BLaER1 treated with 17β-estradiol and CSF1 and Interleukin-3, amounts not matched to agents 10 nM and 100 nM (cell line): Measurements from ENCODE around the gene CYTH1.

Experiments
- H3K27ac ChIP-seq, 11 experiments: shearing (Covaris generic); formaldehyde crosslinking; 2 replicates each; pipeline ENCODE4 v1.8.1; 2022
- H3K27me3 ChIP-seq, 11 experiments: shearing (Covaris generic); formaldehyde crosslinking; 2 replicates each; pipeline ENCODE4 v1.8.1; 2022
- H3K36me3 ChIP-seq, 11 experiments: shearing (Covaris generic); formaldehyde crosslinking; 2 replicates each; pipeline ENCODE4 v1.8.1; 2022
- H3K4me1 ChIP-seq, 10 experiments: shearing (Covaris generic); formaldehyde crosslinking; 2 replicates each; pipeline ENCODE4 v1.8.1; 2022
- H3K4me2 ChIP-seq, 11 experiments: shearing (Covaris generic); formaldehyde crosslinking; 2 replicates each; pipeline ENCODE4 v1.8.1; 2022
- H3K4me3 ChIP-seq, 10 experiments: shearing (Covaris generic); formaldehyde crosslinking; 2 replicates each; pipeline ENCODE4 v1.8.1; 2022
- H3K9ac ChIP-seq, 11 experiments: shearing (Covaris generic); formaldehyde crosslinking; 2 replicates each; pipeline ENCODE4 v1.8.1; 2022
- H3K9me3 ChIP-seq, 11 experiments: shearing (Covaris generic); formaldehyde crosslinking; replicated peaks in 1 of 11; 2 replicates each; pipeline ENCODE4 v1.8.1; 2022
- H4K20me1 ChIP-seq, 11 experiments: shearing (Covaris generic); formaldehyde crosslinking; 2 replicates each; pipeline ENCODE4 v1.8.1; 2022
- Cebpa-rat ChIP-seq, 11 experiments: shearing (Covaris generic); IDR thresholded peaks; 2 replicates each; pipeline ENCODE4 v1.8.1; 2022

The CYTH1 gene

DNA sequence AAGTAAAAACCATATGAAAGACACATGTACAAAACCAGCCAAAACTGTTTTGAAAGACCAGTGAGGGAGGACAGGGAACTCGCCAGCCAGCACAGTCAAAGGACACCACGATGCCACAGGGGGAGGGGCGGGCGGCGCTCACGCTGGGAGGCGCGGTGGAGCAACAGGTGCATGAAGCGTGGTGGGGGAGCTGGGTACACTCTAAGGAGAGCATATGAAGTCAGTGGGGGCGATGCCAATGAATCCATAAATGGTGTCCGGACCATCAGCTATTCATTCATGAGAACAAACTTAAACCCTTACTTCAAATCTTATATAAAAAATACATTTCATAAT lies 103.9 kb downstream of the CYTH1 start:
- H3K4me1 ChIP-seq, result peaks cover 0 to 17% (median 0%) of the 10 kb centered on the region in 10 experiments; a peak in 2 of 20 replicates
- no peak overlapping the region for H3K4me3 ChIP-seq
- H3K27ac ChIP-seq, result no peak overlapping the region
- H3K9ac ChIP-seq, result no peak overlapping the region
- H3K9me3 ChIP-seq, result no peaks in the 10 kb centered on the region
- no peak overlapping the region for H3K4me2 ChIP-seq
- H3K27me3 ChIP-seq, result no peaks in the 10 kb centered on the region
- peaks cover 0 to 88% (median 3%) of the 10 kb centered on the region in 11 experiments; a peak in 10 of 22 replicates for H4K20me1 ChIP-seq
- TF ChIP-seq Cebpa-rat (IDR thresholded peaks at IDR 0.05), result no peak
- peaks cover 84 to 100% (median 98%) of the 10 kb centered on the region in 11 experiments for H3K36me3 ChIP-seq

DNA sequence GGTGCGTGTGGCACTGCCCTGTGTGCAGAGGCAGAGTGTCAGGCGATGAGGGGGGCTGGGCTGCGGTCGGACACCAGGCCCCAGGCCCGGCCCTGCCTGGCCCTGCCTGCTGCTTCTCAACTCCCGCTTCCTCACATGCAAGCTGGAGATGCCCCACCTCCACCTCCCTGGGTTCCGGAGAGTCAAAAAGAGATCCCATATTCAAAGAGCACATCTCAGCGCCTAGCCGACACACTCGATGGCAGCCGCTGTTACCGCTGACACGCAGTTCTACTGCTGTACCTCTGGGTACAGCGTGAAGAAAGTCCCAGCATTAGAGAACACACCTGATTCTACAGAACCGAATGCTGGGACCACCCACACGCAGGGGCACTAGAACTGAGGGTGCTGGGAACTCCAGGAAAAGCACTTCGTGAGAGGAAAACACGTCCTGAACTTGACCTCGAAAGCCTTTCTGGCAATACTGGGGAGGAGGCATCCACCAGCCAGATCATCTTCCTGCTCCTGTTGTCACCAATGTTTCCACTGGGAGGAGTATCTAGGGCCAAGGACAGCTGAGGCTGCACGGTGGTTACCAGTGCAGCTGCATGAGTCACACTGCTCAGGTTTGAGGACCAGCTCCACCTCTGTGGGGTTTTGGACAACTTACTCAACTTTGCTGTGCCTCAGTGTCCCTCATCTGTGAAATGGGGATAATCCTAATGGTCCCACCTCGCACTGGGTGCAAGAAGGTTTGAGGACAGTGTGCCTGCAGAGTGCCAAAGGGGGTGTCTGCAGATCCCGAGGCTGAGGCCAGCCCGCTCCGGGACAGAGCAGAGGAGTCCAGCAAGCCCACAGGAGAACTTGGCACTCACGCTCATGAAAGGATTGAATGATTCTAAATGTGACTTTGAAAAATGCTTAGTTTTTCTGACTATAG lies 104.5 kb downstream of the CYTH1 start:
- no peak overlapping the region for H3K4me3 ChIP-seq
- no peak overlapping the region for H3K27ac ChIP-seq

DNA sequence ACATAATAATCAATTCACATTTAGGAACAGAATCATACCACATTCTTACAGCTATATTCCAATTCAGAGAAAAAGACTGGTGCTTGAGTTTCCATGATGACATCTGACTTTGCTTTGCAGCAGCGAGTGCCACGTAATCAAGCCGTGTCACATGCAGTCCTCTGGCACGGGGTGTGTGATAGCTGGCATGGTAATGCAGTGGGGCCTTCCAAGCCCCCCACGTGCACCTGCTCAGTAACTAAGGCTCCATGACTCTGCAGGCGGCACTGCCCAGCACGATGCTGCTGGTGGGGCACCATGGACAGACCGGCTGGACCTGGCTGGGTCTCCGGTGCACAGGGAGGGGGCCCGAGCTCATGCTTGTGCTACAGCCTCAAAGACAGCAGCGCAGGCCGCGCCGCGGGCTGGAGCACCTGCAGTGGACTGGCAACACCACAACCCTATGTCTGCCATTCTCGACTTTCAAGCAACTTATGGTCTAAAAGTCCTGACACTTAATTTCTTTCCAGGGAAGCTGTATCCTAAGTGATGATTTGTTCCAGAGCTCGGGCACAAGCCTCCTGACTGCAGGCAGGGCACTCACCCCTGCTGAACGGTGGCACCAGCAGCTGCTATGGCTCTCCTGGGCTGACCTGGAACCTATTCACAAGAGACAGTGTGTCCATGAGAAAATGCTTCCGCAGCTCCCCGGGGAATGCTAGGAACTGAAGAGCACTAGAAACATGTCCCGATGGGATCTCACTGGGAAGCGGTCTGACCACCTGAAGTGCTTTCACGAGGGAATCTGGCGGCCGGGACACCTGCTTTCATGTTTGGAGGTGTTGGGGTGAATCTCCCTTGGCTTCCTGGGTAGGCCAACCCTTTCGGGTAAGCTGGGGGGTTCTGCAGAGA lies 105.4 kb downstream of the CYTH1 start:
- H3K4me2 ChIP-seq, result no peak overlapping the region
- H3K4me3 ChIP-seq, result no peak overlapping the region
- no peak overlapping the region for H3K27ac ChIP-seq
- H3K9me3 ChIP-seq, result no peaks in the 10 kb centered on the region
- H4K20me1 ChIP-seq, result peaks cover 0 to 85% (median 3%) of the 10 kb centered on the region in 11 experiments; a peak in 9 of 22 replicates
- peaks cover 0 to 7% (median 0%) of the 10 kb centered on the region in 10 experiments; a peak in 1 of 20 replicates for H3K4me1 ChIP-seq
- H3K27me3 ChIP-seq, result no peaks in the 10 kb centered on the region
- H3K9ac ChIP-seq, result no peak overlapping the region
- TF ChIP-seq Cebpa-rat (IDR thresholded peaks at IDR 0.05), result no peak
- peaks cover 89 to 100% (median 98%) of the 10 kb centered on the region in 11 experiments for H3K36me3 ChIP-seq

More for the DNA sequence above, 104.5 kb downstream of the CYTH1 start:
- peaks cover 89 to 100% (median 98%) of the 10 kb centered on the region in 11 experiments for H3K36me3 ChIP-seq
- no peaks in the 10 kb centered on the region for H3K27me3 ChIP-seq
- H4K20me1 ChIP-seq, result peaks cover 0 to 91% (median 3%) of the 10 kb centered on the region in 11 experiments; a peak in 10 of 22 replicates
- peaks cover 0 to 11% (median 0%) of the 10 kb centered on the region in 10 experiments; a peak in 2 of 20 replicates for H3K4me1 ChIP-seq
- no peaks in the 10 kb centered on the region for H3K9me3 ChIP-seq
- no peak for TF ChIP-seq Cebpa-rat (IDR thresholded peaks at IDR 0.05)
- H3K4me2 ChIP-seq, result no peak overlapping the region
- H3K9ac ChIP-seq, result no peak overlapping the region

DNA sequence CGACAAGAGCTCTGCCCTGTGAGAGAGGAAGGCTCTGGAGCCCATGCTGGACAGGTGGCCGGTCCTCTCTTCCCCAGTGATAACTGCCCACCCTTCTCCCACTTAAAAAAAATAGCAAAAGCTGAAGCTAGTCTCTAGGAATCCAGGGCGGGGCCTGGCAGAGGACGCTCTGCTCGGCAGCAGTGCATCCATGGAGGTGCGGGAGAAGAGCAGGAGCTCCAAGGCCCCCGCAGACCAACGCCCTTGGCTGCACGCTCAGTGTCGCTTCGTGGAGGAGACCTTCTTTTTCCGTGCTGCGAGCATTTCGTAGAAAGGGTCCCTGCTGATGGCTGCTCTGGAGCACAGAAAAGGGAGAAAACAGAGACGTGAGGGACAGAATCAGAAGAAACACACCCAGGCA lies 106.2 kb downstream of the CYTH1 start:
- Histone ChIP-seq H3K36me3 (peaks cover 81 to 100% (median 94%) of the 10 kb centered on the region in 11 experiments), H3K9me3 (no peaks in the 10 kb centered on the region), H3K27me3 (no peaks in the 10 kb centered on the region), H3K4me2 (no peak overlapping the region), H3K9ac (0 out of 22 replicates have a peak overlapping the region, but pooled peaks of 1 of the 11 experiments have one; percentile 34), H3K27ac (no peak overlapping the region), H3K4me1 (peaks cover 0 to 7% (median 0%) of the 10 kb centered on the region in 10 experiments; a peak in 3 of 20 replicates), H4K20me1 (peaks cover 0 to 80% (median 3%) of the 10 kb centered on the region in 11 experiments; a peak in 9 of 22 replicates), H3K4me3 (no peak overlapping the region)
- no peak for TF ChIP-seq Cebpa-rat (IDR thresholded peaks at IDR 0.05)

DNA sequence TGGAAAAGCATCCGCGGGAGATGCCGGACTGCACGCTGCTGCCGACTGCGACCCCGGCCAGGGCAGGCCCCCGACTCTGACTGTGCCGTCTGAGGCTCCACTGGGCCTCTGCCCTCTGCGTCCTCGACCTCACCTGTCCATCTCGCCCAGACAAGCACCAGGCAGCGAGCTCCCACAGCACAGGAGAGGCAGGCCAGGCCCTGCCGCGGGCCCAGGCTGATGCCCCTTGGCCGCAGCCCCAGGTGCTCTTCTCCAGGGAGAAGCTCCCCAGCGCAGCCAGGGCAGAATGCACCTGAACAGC lies 106.8 kb downstream of the CYTH1 start:
- Histone ChIP-seq H3K36me3 (peaks cover 75 to 99% (median 94%) of the 10 kb centered on the region in 11 experiments), H3K4me3 (no peak overlapping the region), H3K9me3 (no peaks in the 10 kb centered on the region), H3K4me2 (no peak overlapping the region), H3K9ac (no peak overlapping the region), H3K27ac (no peak overlapping the region), H3K27me3 (no peaks in the 10 kb centered on the region), H4K20me1 (peaks cover 0 to 77% (median 3%) of the 10 kb centered on the region in 11 experiments; a peak in 9 of 22 replicates), H3K4me1 (peaks cover 0 to 8% (median 0%) of the 10 kb centered on the region in 10 experiments; a peak in 5 of 20 replicates)
- TF ChIP-seq Cebpa-rat (IDR thresholded peaks at IDR 0.05), result no peak

DNA sequence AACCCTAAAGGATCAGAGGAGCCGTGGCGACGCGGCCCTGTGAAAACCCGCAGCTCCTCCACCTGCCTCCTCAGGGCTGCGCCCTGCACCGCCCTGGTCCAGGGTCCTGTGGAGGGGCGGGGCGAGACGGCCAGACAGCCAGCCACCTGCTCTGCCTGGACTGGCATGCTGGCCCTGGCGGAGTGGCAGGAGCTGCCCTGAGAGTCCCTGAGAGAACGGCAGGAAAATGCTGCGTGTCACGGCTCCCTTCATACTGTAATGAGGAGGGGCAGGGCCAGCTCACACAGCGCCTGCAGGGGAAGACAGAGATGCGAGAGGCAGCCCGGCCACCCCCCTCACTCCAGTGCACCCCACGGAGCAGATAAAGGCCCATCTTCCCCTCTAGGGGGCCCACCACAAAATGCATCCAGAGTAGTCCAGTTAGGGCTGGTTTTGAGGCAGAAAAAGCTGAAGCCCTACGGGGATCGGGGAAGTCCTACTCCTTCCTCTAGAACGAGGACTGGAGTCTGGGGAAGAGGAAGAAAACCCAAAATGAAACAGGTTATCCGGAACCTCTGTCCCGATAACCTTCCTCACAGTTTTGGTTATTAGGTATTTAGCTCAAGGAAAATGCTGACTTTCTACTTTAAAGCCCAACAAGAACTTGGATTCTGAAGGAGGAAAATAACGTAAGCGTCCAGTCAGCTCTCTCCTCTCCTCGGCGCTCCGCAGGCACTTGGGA lies 107.3 kb downstream of the CYTH1 start:
- no peak overlapping the region for H3K4me3 ChIP-seq
- H3K36me3 ChIP-seq, result peaks cover 70 to 94% (median 89%) of the 10 kb centered on the region in 11 experiments

DNA sequence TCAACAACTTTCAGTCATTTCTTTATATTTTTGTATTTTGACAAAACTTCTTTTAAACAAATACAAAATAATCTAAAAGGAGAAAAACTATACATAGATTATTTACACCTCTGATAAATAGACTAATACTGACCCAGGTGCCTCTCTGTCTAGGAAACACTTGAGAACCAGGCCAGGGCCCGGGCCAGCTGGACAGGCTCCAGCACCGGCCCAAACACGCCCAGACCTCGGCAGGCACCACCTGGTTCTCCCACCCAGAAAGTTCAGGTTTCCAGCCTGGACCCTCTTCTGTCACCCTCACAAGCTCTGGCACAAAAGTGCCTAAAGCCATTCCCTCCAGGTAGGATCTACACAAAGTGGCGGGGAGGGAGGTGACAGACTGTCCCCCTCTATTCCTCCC lies 107.9 kb downstream of the CYTH1 start:
- H3K36me3 ChIP-seq, result peaks cover 64 to 90% (median 83%) of the 10 kb centered on the region in 11 experiments
- no peaks in the 10 kb centered on the region for H3K9me3 ChIP-seq
- H4K20me1 ChIP-seq, result peaks cover 0 to 67% (median 0%) of the 10 kb centered on the region in 11 experiments; a peak in 9 of 22 replicates
- H3K4me1 ChIP-seq, result peaks cover 0 to 20% (median 0%) of the 10 kb centered on the region in 10 experiments; a peak in 5 of 20 replicates
- H3K27ac ChIP-seq, result peak overlapping the region in 1 of 11 experiments; percentile 26; a peak in 1 of 22 replicates
- H3K4me2 ChIP-seq, result no peak overlapping the region
- H3K9ac ChIP-seq, result no peak overlapping the region
- no peak for TF ChIP-seq Cebpa-rat (IDR thresholded peaks at IDR 0.05)
- H3K4me3 ChIP-seq, result no peak overlapping the region
- no peaks in the 10 kb centered on the region for H3K27me3 ChIP-seq

More for the DNA sequence above, 107.3 kb downstream of the CYTH1 start:
- no peak for TF ChIP-seq Cebpa-rat (IDR thresholded peaks at IDR 0.05)
- no peaks in the 10 kb centered on the region for H3K9me3 ChIP-seq
- H3K27ac ChIP-seq, result peak overlapping the region in 1 of 11 experiments; percentile 26; a peak in 1 of 22 replicates
- no peak overlapping the region for H3K9ac ChIP-seq
- no peak overlapping the region for H3K4me2 ChIP-seq
- peaks cover 0 to 14% (median 0%) of the 10 kb centered on the region in 10 experiments; a peak in 5 of 20 replicates for H3K4me1 ChIP-seq
- no peaks in the 10 kb centered on the region for H3K27me3 ChIP-seq
- peaks cover 0 to 73% (median 1%) of the 10 kb centered on the region in 11 experiments; a peak in 9 of 22 replicates for H4K20me1 ChIP-seq

DNA sequence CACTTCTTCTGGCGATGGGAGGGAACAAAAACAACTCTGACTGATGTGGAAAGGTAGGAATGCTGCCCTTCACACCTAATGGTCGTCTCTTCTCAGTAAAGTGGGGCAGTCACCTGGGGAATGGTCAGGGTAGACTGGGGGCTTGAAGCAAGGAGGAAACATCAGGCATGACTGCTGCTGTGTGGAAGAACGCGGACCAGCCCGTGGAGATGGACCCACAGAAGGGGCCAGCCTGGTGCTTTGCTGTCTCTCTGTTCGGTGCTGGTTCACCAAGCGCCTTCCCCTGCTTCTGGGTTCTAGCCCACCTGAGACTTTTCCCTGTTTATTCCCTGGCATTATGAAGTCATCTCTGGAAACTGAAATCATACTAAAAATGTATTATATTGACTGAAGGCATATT lies 108.7 kb downstream of the CYTH1 start:
- H3K9me3 ChIP-seq, result no peaks in the 10 kb centered on the region
- no peak for TF ChIP-seq Cebpa-rat (IDR thresholded peaks at IDR 0.05)
- H3K4me1 ChIP-seq, result peaks cover 0 to 27% (median 0%) of the 10 kb centered on the region in 10 experiments; a peak in 7 of 20 replicates
- peaks cover 0 to 59% (median 0%) of the 10 kb centered on the region in 11 experiments; a peak in 9 of 22 replicates for H4K20me1 ChIP-seq
- H3K4me3 ChIP-seq, result no peak overlapping the region
- H3K9ac ChIP-seq, result 0 out of 22 replicates have a peak overlapping the region, but pooled peaks of 1 of the 11 experiments have one; percentile 34
- no peak overlapping the region; a peak in 2 of 22 replicates for H3K27ac ChIP-seq
- no peak overlapping the region for H3K4me2 ChIP-seq
- H3K27me3 ChIP-seq, result no peaks in the 10 kb centered on the region
- peaks cover 56 to 90% (median 75%) of the 10 kb centered on the region in 11 experiments for H3K36me3 ChIP-seq
